GM12878 (cell line): ENCODE results near the gene FAM216A. TPM values are rescaled to one million over a fixed set of nuclear protein-coding genes. Genes with fewer than 3 reads are reported as not detected.

Experiments
- BACH1 ChIP-seq: fragments of 450-650 bp; IDR thresholded peaks from 2 replicates; pipeline ENCODE4 v1.6.1; 2017; ENCODE audit warnings: mild to moderate bottlenecking, borderline replicate concordance
- CHD2 ChIP-seq: IDR thresholded peaks from 2 replicates; pipeline ENCODE4 v1.6.1; 2011; ENCODE audit warnings: low read depth, low read length, improper control_type of control experiment, borderline replicate concordance
- CREB1 ChIP-seq: IDR thresholded peaks from 2 replicates; pipeline ENCODE4 v1.6.1; 2012; ENCODE audit warnings: low read depth, mild to moderate bottlenecking, inconsistent platforms
- ETV6 ChIP-seq, 2 experiments: fragments of 450-650 bp in 1 of 2; IDR thresholded peaks in 1 of 2; conservative IDR thresholded peaks in 1 of 2; 2 replicates each; pipeline ENCODE4 v1.6.1; 2014; ENCODE audit warnings: antibody characterized with exemption in 1 of 2, borderline replicate concordance in 1 of 2, low read depth in 1 of 2, mild to moderate bottlenecking in 1 of 2, moderate library complexity in 1 of 2
- IRF5 ChIP-seq: fragments of 450-650 bp; IDR thresholded peaks from 2 replicates; pipeline ENCODE4 v1.6.1; 2017; ENCODE audit warnings: borderline replicate concordance
- KLF5 ChIP-seq: fragments of 450-650 bp; IDR thresholded peaks from 2 replicates; pipeline ENCODE4 v1.6.1; 2014; ENCODE audit warnings: mild to moderate bottlenecking; ENCODE audit not compliant: partially characterized antibody
- MTA3 ChIP-seq: IDR thresholded peaks from 2 replicates; pipeline ENCODE4 v1.6.1; 2012; ENCODE audit warnings: low read length, inconsistent platforms, borderline replicate concordance
- NFYA ChIP-seq: IDR thresholded peaks from 2 replicates; pipeline ENCODE4 v1.6.1; 2011; ENCODE audit warnings: low read depth, mild to moderate bottlenecking, low read length, improper control_type of control experiment, borderline replicate concordance
- NR2C1 ChIP-seq: fragments of 450-650 bp; IDR thresholded peaks from 2 replicates; pipeline ENCODE4 v1.6.1; 2017; ENCODE audit warnings: antibody characterized with exemption, mild to moderate bottlenecking, moderate library complexity
- PAX5 ChIP-seq: IDR thresholded peaks from 2 replicates; pipeline ENCODE4 v1.6.1; 2011; ENCODE audit warnings: low read depth, low read length, borderline replicate concordance
- POLR2A ChIP-seq: IDR thresholded peaks from 2 replicates; pipeline ENCODE4 v1.6.1; 2011; ENCODE audit warnings: low read depth, mild to moderate bottlenecking, low read length
- SUPT20H ChIP-seq: IDR thresholded peaks from 2 replicates; pipeline ENCODE4 v1.6.1; 2011; ENCODE audit warnings: low read depth, mild to moderate bottlenecking, low read length, moderate library complexity, borderline replicate concordance; ENCODE audit not compliant: control insufficient read depth
- SUZ12 ChIP-seq: fragments of 200-600 bp; sonication (generic); IDR thresholded peaks from one replicate; pipeline ENCODE4 v1.6.1; 2018; ENCODE audit warnings: antibody characterized with exemption, mild to moderate bottlenecking; ENCODE audit not compliant: unreplicated experiment
- TAF1 ChIP-seq: IDR thresholded peaks from 2 replicates; pipeline ENCODE4 v1.6.1; 2011; ENCODE audit warnings: mild to moderate bottlenecking, low read depth, low read length, borderline replicate concordance
- TBL1XR1 ChIP-seq: IDR thresholded peaks from 2 replicates; pipeline ENCODE4 v1.6.1; 2012; ENCODE audit warnings: low read depth, low read length, improper control_type of control experiment
- USF1 ChIP-seq: IDR thresholded peaks from 2 replicates; pipeline ENCODE4 v1.6.1; 2011; ENCODE audit warnings: borderline replicate concordance, low read depth, mild to moderate bottlenecking, moderate library complexity, mixed read lengths, low read length; ENCODE audit not compliant: insufficient read depth; ENCODE audit errors: extremely low read length
- ZBED1 ChIP-seq: IDR thresholded peaks from 2 replicates; pipeline ENCODE4 v1.6.1; 2016; ENCODE audit warnings: borderline replicate concordance
- ZNF274 ChIP-seq: IDR thresholded peaks from one replicate; pipeline ENCODE4 v1.8.0; 2011; ENCODE audit not compliant: insufficient read length, insufficient read depth
- polyA plus RNA-seq, 11 experiments: library from polyadenylated mRNA; depleted of rRNA in 4 of 11; unstranded in 6 of 11; stranded (reverse) in 5 of 11; fragments of >200 nt; fragmentation: Nextera tagmentation in 4 of 11; fragmentation: Illumina TruSeq in 1 of 11; extraction: Ambion mirVana in 4 of 11; extraction: Trizol in 1 of 11; gene quantifications; 1 replicate in 1 of 11; 2 replicates in 10 of 11; pipeline versions ENCODE4 v1.2.1 to v1.2.3, GENCODE V29; 2011 to 2016; ENCODE audit warnings: inconsistent platforms in 2 of 11, missing spikeins in 2 of 11, low read depth in 1 of 11
- total RNA-seq, 4 experiments: library from RNA; depleted of rRNA in 3 of 4; stranded (reverse); fragments of >200 nt in 3 of 4; fragmentation: Illumina TruSeq in 1 of 4; extraction: Trizol in 1 of 4; gene quantifications; 2 replicates each; pipeline versions ENCODE4 v1.2.1 to v1.2.3, GENCODE V29; 2013 to 2021
- TF ChIP-seq, protein P1 (sequence below): fragments of 450-650 bp; IDR thresholded peaks from 2 replicates; pipeline ENCODE4 v1.6.1; 2016; ENCODE audit warnings: mild to moderate bottlenecking, moderate library complexity, borderline replicate concordance
- TF ChIP-seq, protein P2 (sequence below): fragments of 450-650 bp; IDR thresholded peaks from 2 replicates; pipeline ENCODE4 v1.6.1; 2017; ENCODE audit warnings: mild to moderate bottlenecking, moderate library complexity

The FAM216A gene
- total and polyA plus RNA-seq, 10 of the 15 experiments (the other 5 are each of a cell fraction or from before 2014, with no cell fraction given), result 15.0 to 48.3 (median 35.0) TPM

DNA sequence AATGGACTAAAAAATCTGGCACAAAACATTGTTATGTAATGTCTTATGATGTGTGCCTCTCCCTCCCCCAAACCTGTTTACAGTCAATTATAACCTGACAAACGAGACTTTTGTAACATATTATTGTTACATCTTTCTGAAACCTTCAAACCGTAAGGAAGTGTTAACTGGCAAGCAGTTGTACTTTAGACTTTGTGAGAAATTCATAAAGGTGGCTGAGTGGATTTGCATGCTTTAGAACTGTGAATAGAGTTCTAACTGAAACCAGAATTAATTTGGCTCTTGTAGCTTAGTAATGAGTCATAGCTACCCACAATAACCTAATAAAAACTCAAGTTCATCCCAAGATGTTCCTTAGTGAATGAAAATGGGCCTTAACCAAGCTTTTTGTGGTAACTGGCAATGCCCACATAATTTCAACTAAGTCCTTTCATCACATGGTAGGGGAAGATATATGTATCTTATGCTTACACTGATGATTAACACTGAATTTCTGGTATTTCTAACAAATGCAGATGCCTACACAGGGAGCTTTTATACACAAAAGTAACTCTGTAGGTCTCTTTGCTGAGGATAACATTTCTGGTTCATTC lies 63.2 kb downstream of the FAM216A start (continued):
- TF ChIP-seq ZBED1, result 0 out of 2 replicates have a peak, but pooled peaks have one; percentile 37
- TF ChIP-seq SUPT20H, result no peak
- TF ChIP-seq, protein P1, sequence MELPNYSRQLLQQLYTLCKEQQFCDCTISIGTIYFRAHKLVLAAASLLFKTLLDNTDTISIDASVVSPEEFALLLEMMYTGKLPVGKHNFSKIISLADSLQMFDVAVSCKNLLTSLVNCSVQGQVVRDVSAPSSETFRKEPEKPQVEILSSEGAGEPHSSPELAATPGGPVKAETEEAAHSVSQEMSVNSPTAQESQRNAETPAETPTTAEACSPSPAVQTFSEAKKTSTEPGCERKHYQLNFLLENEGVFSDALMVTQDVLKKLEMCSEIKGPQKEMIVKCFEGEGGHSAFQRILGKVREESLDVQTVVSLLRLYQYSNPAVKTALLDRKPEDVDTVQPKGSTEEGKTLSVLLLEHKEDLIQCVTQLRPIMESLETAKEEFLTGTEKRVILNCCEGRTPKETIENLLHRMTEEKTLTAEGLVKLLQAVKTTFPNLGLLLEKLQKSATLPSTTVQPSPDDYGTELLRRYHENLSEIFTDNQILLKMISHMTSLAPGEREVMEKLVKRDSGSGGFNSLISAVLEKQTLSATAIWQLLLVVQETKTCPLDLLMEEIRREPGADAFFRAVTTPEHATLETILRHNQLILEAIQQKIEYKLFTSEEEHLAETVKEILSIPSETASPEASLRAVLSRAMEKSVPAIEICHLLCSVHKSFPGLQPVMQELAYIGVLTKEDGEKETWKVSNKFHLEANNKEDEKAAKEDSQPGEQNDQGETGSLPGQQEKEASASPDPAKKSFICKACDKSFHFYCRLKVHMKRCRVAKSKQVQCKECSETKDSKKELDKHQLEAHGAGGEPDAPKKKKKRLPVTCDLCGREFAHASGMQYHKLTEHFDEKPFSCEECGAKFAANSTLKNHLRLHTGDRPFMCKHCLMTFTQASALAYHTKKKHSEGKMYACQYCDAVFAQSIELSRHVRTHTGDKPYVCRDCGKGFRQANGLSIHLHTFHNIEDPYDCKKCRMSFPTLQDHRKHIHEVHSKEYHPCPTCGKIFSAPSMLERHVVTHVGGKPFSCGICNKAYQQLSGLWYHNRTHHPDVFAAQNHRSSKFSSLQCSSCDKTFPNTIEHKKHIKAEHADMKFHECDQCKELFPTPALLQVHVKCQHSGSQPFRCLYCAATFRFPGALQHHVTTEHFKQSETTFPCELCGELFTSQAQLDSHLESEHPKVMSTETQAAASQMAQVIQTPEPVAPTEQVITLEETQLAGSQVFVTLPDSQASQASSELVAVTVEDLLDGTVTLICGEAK, result no peak; the same call in 1 of the 2 replicates
- peak in 1 of 2 experiments; percentile 18; a peak in 1 of 4 replicates for TF ChIP-seq ETV6 (conservative IDR thresholded peaks at IDR 0.05 in 1 of 2, IDR thresholded peaks at IDR 0.05 in 1 of 2; ENCODE audit: borderline replicate concordance in 1 of 2, low read depth in 1 of 2)
- no peak for TF ChIP-seq IRF5
- peak; percentile 86 for TF ChIP-seq CHD2
- TF ChIP-seq, protein P2, sequence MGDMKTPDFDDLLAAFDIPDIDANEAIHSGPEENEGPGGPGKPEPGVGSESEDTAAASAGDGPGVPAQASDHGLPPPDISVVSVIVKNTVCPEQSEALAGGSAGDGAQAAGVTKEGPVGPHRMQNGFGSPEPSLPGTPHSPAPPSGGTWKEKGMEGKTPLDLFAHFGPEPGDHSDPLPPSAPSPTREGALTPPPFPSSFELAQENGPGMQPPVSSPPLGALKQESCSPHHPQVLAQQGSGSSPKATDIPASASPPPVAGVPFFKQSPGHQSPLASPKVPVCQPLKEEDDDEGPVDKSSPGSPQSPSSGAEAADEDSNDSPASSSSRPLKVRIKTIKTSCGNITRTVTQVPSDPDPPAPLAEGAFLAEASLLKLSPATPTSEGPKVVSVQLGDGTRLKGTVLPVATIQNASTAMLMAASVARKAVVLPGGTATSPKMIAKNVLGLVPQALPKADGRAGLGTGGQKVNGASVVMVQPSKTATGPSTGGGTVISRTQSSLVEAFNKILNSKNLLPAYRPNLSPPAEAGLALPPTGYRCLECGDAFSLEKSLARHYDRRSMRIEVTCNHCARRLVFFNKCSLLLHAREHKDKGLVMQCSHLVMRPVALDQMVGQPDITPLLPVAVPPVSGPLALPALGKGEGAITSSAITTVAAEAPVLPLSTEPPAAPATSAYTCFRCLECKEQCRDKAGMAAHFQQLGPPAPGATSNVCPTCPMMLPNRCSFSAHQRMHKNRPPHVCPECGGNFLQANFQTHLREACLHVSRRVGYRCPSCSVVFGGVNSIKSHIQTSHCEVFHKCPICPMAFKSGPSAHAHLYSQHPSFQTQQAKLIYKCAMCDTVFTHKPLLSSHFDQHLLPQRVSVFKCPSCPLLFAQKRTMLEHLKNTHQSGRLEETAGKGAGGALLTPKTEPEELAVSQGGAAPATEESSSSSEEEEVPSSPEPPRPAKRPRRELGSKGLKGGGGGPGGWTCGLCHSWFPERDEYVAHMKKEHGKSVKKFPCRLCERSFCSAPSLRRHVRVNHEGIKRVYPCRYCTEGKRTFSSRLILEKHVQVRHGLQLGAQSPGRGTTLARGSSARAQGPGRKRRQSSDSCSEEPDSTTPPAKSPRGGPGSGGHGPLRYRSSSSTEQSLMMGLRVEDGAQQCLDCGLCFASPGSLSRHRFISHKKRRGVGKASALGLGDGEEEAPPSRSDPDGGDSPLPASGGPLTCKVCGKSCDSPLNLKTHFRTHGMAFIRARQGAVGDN, result peak; percentile 70; the same call in 1 of the 2 replicates
- no peak for TF ChIP-seq TAF1
- TF ChIP-seq SUZ12, result no peak
- no peak for TF ChIP-seq USF1
- TF ChIP-seq NFYA, result no peak
- no peak; the same call in 1 of the 2 replicates for TF ChIP-seq POLR2A
- TF ChIP-seq PAX5, result peak; percentile 61
- peak; percentile 81 for TF ChIP-seq BACH1
- TF ChIP-seq ZNF274, result no peak
- TF ChIP-seq NR2C1, result no peak
- TF ChIP-seq CREB1, result no peak
- TF ChIP-seq KLF5, result no peak
- peak; percentile 96 for TF ChIP-seq TBL1XR1
- TF ChIP-seq MTA3, result peak; percentile 86
